ENCODE measurements around the gene CFAP20DC.

- TF ChIP-seq, protein P1, sequence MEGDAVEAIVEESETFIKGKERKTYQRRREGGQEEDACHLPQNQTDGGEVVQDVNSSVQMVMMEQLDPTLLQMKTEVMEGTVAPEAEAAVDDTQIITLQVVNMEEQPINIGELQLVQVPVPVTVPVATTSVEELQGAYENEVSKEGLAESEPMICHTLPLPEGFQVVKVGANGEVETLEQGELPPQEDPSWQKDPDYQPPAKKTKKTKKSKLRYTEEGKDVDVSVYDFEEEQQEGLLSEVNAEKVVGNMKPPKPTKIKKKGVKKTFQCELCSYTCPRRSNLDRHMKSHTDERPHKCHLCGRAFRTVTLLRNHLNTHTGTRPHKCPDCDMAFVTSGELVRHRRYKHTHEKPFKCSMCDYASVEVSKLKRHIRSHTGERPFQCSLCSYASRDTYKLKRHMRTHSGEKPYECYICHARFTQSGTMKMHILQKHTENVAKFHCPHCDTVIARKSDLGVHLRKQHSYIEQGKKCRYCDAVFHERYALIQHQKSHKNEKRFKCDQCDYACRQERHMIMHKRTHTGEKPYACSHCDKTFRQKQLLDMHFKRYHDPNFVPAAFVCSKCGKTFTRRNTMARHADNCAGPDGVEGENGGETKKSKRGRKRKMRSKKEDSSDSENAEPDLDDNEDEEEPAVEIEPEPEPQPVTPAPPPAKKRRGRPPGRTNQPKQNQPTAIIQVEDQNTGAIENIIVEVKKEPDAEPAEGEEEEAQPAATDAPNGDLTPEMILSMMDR (IDR thresholded peaks at IDR 0.05; ENCODE audit: low read depth, low read length): no peak
- no peak for TF ChIP-seq EZH2phosphoT487 (IDR thresholded peaks at IDR 0.05; ENCODE audit: low read depth)
Observed at GRCh38 chr3:59072681-59073080, 22.9 kb upstream of the CFAP20DC start.

Data from OCI-LY3 (cell line).